GM19328 (cell line): ENCODE data around the gene CROCC2.

Experiments
- ATAC-seq: cut with Tn5 transposase; IDR thresholded peaks from one replicate; pipeline ENCODE4 v1.9.1; 2021; ENCODE audit warnings: mild to moderate bottlenecking, moderate library complexity; ENCODE audit not compliant: unreplicated experiment

Gene CROCC2

DNA sequence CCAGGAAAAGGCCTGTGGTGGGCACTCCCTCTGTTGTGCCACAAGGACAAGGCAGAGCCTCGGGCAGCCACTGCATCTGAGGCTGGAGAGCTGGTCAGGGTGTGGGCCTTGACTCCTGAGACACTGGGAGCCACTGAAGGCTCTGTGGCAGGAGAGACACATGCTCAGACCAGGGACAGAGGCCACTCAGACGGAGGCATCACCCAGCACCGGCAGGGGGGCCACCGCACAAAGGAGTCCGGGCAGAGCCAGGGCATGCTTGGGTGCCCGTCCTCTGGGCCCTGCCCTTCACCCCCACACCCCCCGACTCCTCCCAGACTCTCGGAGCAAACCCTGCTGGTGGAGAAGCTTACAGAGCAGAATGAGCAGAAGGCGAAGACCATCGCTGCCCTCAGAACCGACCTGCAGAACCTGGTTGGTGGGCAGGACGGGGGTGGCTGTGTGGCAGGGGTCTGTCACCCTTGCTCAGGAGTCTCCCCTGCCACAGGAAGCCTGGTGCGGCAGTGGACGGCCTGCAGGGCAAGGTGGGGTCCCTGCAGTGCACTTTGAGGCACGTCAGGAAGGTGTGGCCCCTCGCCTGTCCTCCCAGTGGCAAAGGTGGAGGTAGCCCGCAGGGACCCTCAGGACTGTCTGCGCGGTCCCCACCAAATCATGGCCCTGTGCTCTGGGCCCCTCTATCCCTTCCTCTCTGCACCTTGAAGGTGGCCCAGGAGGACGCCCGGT lies 26.0 kb downstream of the CROCC2 start:
- no peak for ATAC-seq

DNA sequence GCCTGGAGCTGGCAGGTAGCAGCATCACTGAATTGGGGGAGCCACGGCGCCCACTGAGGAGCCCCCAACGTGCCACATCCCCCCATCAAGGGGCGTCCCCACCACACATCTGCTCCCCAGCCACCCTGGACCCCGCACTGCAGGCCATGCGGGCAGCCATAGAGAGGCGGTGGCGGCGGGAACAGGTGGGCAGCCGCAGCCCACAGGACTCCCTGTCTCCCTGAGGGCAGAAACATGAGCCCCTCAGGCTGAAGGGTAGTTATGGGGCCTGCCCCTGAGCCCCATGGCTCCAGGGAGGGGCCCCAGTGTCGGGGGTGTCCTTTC lies 26.6 kb downstream of the CROCC2 start:
- no peak for ATAC-seq

DNA sequence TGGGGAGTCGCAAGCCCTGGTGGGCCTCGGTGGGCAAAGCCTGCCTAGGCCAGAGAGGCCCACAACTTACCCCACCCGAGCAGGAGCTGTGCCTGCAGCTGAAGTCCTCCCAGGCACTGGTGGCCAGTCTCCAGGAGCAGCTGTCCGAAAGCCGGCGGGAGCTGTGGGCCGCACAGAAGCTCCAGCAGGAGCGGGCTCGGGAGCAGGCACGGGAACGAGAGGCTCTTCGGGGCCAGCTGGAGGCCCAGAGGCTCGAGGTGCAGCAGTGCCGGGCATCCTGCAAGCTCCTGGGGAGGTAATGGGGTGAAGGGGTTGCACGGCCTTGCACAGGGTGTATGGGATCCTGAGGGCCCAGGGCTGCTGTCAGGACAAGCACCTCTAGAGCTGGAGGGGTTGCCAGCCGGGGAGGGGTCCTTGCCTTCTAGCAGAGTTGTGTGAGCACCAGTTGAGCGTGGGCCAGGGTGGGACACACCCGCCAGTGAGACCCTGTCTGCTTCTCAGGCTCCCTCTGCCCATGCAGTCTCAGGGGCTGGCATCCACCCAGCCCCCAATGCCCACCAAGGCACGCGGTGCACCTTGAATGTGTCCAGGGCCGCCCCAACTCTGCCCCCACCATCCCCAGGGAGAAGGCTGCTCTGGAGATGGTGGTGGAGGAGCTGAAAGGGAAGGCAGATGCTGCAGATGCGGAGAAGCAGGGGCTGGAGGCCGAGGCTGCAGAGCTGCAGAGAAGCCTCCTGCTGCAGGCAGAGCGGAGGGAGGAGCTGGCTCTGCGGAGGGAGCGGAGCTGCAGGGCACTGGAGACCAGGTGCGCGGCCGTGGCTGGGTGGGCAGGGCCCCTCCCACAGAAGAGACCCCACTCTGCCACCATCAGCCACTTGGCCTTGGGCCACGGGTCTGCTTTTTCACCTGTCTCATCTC lies 27.2 kb downstream of the CROCC2 start:
- ATAC-seq: no peak

DNA sequence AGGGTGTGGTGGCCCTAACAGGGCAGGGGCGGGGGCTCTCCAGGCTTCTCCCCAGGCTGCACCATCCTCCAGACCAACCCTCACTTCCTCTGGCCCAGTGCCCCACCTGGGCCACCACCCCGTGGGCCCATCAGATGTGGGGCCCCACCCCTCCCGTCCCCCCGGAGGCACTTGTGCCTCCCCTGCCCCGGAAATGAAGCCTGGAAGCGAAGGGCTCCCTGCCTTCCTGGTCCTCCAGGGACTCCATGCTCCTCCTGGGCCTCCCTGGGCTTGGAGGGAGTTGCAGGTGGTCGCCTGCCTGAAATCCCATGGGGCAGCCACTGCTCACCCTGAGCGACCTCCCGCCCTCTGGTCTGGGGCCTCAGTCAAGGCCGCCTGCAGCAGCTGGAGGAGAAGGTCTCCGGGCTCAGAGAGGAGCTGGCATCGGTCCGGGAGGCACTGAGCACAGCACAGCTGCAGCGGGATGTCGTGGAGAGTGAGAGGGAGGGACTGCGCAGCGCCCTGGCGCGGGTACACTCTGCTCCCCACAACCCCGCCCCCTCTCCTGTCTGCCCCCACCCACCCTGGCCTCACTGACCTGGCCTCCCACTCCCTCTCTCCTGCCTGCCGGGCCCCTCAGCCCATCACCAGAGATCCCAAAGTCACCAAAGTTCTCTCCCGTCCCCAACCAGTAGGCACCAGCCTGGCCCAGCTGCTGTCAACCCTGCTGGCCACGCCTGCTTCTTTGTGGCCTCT lies 28.0 kb downstream of the CROCC2 start:
- no peak for ATAC-seq

DNA sequence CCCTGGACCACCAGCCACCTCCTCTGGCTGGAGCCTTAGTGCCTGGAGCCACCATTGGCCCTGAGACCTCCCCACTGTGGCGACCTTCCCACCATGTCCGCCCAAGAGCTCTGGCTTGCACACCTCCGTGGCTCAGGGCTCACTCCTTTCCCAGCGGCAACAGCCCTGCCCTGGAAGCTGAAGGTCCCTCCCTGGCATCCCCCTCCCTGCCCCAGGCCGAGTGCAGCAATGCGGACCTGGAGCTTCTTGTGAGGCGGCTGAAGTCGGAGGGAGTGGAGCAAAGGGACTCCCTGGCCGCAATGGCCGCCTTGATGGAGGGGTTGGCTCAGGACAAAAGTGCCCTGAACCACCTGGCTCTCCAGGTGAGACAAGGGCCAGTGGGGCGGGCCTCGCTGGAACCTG lies 28.6 kb downstream of the CROCC2 start:
- ATAC-seq: no peak

DNA sequence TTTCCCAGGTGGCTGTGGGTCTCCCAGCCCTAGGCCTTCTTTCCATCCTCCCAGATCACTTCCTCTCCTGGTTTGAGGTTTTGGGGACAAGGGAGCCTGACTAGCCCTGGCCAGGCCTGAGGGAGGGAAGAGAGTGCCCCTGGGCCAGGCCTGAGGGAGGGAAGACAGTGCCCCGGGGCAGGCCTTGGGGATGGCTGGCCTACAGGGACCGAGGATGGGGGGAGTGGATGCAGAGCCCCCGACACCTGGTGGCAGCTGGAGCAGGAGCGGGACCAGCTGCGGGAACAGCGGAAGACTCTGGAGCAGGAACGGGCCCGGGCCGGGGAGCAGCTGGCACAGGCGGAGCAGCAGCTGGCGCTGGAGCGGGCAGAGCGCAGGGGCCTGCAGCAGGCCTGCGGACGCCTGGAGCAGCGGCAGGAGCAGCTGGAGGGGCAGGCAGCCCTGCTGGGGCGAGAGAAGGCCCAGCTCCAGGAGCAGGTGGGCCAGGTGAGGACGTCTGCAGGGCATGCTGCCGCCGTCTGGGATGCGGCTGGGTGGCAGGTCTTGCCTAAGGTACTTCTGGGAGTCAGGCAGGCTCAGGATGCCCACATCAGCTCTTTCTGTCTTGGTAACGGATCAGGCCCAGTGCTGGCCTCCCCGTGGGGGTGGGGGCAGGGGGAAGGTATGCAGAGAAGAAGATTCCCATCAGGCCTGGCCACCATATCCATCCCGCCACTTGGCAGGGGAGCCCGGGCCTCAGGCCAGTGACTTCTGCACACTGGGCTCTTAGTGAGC lies 29.2 kb downstream of the CROCC2 start:
- ATAC-seq: no peak

DNA sequence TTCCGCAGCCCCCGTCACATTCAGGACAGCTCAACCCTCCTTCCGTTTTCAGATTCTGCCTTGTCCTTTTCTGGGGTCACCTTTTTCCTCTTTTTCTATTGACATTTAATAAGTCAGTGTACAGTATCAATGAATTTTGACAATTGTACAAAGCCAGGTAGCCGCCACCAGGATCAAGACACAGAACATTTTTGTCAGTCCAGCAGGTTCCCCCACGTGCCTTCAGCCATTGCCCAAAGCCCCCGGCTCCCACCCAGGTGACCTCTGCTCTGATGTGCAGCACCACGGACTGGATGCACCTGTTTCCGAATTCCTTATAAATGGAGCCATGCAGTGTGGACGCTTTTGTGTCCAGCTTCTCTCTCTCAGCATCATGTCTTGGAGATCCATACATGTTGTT lies 30.0 kb downstream of the CROCC2 start:
- no peak for ATAC-seq

DNA sequence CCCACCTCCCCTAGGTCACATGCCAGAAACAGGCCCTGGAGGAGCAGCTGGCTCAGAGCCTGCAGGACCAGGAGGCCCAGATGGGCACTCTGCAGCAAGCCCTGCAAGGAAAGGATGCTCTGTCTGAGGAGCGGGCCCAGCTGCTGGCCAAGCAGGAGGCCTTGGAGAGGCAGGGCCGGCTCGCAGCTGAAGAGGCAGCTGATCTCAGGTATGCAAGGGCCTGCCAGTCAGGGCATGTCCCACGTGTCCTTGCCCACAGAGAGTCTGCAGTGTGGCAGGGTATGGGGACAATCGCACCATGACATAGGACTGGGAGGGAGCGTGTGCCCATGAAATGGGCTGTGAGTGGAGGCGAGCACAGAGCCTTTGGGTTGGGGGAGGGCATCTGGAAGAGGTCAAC lies 39.9 kb downstream of the CROCC2 start:
- no peak for ATAC-seq

DNA sequence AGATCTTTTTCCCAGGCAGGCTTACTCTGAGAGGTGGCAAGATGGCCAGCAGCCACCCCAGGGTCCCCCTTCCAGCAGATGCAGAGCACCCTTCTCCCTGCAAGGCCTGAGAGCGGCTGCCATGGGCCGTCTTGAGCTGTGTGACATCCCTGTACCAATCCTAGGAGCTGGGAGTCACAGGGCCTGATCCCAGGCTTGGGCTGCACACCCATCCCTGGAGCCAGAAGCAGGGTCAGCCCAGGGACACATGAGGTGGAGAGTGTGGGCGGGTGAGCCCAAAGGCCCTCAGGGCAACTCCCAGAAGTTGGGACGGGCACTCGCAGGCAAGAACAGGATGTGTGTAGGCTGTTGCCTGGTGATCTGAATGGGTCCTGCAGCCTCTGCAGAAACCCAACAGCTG lies 40.5 kb downstream of the CROCC2 start:
- no peak for ATAC-seq

DNA sequence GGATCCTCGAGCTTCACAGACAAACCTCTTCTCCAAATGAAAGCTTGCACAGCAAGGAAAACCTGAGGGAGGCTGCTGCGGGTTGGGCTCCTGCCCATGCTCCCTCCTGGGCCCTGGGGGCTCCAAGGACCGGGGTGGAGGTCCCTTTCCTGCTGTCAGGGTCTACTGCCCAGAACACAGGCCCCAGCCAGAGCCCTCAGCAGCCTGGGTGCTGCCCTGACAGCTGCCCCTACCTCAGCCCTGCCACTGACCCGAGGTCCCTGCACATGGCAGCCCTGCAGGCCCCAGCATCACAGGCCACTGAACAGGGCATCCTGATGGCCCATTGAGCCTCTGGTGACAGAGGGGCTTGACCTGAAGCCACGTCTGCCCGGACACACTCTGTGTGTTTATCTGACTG lies 41.0 kb downstream of the CROCC2 start:
- no peak for ATAC-seq

DNA sequence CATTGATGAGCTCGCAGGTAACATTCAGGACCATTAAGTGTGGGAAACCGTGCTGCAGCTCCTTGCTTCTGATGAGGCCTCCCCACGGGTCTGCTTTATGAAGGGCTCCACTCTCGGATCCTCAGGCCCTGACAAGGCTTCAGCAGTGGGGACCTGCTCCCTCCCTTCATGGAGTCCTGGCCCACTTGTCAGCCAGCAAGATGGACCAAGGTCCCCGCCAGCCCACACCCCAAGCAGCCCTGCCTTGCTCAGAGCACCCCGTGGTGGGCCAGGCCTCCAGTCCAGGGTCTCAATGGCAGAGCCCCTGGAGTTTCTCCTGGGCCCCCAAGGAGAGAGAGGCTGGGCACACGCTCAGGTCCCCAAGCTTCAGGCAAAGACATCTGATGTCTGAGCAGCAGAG lies 41.5 kb downstream of the CROCC2 start:
- no peak for ATAC-seq

DNA sequence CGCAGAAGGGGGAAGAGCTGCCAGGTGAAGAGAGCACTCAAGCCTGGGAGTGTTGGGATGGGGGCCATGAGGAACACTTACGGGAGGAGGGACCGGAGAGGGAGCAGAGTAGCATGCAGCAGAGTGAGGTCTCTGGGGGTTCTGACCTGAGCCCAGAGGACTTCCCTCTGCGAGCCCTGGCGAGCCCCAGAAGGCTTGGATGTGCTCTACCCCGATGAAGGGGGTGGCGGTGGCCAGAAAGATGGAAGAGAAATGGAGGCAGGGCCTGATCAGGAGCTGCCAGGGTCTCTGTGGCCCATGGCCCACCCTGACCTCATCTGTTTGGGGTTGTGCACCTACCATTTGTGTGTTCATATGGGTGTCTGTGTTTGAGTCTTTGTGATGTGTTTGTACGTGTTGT lies 42.0 kb downstream of the CROCC2 start:
- no peak for ATAC-seq

DNA sequence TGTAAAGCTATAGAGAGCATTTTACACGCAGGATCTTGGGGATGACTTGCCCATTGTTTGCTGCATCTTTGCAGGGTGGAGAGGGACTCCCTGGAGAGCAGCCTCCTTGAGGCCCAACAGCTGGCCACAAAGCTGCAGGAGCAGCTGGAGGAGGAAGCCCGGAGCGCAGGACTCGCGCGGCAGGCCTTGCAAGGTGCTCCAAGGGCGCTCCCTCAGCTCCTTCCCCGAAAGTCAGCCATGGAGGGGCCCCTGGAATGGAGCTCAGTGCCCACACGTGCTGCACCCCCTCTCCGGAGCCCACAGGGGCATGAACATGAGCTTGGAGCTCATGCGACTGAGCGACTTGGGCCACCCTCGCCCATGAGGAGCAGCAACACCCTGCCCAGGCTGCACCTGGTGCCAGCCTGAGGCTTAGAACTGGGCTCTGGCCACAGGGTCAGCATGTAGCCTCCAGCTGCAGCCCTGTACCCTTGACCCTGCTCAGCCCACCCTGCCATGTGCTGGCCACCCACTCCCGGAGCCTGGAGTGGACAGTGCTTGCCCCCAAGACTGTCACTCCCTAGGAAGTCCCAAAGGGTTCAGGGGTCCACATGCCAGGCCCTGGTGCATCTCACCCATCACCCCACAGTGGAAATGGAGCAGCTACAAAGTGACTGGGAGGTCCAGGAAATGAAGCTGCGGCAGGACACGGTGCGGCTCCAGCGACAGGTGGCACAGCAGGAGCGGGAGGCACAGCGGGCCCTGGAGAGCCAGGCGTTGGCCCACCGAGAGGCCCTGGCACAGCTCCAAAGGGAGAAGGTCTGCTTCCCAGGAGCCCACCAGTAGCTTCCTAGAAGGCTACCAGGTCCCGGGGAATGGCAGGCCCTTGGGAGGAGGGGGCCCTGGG lies 43.0 kb downstream of the CROCC2 start:
- ATAC-seq: no peak

DNA sequence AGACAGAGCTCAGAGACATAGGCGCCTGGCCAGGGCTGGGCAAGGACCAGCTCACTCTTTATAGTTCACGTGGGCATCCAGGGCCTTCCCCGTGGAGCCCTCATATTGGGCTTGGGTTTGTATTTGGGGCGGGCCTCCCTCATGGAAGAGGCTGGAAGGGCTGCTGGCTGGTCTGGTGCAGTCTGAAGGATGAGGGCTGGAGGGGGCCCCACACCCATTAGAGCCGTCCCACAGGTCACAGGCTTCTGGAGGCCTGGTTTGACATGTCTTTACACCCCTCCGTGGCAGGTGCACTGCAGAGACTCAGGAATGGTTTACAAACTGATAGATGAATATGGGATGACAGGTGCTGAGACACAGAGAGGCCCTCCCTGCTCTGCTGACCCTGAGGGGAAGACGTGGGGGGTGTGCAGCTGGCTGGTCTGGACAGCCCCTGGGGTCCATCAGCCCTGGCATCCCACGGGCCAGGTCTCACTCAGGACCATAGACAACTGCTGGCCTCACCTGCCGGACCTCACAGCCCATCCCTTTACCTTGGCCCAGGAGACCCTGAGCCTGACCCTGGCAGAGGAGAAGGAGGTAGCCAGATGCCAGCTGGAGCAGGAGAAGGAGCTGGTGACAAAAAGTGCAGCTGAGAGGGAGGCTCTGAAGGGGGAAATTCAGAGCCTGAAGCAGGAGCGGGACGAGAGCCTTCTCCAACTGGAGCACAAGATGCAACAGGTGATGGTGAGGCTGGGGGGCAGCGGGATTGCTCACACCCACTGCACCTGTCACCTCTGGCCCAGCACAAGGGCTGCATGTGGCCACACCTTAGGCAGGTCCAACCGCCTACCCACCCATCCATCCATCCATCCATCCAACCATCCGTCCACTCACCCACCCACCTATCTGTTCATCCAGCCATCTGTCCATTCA lies 43.9 kb downstream of the CROCC2 start:
- ATAC-seq: no peak

DNA sequence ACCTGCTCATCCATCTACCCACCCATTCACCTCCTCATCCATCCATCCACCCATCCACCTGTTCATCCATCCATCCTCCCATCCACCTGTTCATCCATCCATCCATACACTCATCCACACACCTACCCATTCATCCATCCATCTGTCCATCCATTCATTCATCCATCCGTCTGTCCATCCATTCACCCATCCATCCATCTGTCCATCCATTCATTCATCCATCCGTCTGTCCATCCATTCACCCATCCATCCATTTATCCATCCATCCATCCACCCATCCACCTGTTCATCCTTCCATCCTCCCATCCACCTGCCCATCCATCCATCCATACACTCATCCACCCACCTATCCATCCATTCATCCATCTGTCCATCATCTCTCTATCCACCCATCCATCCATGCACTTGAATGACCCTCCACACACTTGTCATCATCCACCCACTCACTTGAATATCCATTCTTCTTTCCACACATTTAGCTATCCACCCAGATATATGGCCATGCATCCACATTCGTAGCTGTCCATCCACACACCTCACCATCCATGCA lies 45.0 kb downstream of the CROCC2 start:
- ATAC-seq: no peak

DNA sequence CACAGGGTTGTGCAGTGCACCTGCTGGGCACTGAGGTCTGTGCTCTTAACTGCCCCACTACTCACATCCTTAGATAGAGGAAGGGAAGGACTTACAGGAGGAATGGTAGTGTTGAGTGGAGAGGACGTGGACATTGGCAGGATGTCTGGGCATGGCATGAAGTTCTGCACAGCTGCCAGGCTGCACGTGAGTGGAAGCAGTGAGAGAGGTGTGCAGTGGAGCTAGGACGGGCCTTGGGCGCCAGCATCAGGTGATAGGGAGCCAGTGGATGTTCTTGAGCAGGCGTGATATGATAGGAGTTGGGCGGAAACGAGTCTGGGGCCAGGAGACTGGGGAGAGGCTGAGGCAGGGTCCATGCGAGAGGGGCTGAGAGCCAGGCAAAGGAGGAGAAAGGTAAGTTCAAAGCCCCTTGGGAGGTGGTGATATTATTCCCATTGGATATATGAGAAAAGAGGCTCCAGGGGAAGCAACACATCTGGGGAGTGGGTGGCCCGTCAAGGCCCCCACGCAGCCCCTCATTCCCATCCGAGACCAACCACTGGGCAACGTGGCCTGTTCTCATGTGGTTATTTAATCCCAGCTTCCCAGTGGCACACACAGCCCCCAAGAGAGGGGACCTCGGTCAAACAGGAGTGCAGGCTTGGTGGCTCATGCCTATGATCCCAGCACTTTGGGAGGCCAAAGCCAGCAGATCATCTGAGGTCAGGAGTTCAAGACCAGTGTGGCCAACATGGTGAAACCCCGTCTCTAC lies 46.5 kb downstream of the CROCC2 start:
- ATAC-seq: no peak

DNA sequence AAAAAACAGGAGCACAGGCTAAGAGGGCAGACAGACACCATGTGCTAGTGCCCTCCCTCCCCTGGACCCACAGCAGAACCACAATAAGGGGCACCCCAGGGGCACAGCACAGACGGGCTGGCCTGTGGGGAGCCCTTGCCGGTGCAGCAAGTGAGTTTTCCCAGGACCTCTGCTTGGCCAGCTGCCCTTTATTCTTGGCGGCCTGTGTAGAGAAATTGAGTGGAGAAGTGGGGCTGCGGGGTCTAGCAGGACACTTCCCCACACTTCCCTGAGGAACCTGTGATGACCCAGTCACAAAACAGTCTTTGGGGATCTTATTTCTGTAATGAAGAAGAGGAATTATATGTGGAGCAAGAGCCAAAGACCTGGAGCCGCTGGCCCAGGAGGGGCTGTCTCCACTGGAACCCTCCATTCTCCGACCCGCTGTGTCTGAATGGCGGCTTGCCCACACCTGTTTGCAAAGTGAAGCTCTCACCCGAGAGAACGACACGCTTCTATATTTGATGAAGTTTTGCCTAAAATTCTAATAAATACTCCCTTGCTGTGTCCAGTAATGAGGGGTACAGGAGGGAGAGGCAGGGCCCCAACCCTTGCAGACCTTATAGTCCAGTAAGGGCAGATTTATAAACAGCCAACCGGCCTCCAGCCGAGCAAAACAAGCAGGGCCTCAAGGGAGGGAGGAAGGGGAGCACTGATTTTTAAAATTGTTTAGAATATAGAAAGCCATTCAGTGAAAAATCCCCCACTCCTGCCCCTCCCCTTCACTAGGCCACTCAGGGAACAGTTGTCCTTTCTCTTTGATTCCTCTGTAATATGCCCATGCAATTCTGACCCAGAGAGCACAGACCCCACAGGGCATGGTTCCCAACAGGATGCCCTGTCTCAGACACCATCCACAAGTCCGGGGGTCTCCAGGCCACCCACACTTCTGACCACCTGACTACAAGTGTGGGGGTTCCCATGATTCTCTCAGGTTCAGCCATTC lies 47.6 kb downstream of the CROCC2 start:
- no peak for ATAC-seq
